ENCODE data around the gene ETF1.

The ETF1 gene

GRCh38 chr5:138469540-138470321 lies 73.3 kb downstream of the ETF1 start:
- H3K4me3 ChIP-seq (replicated peaks; ENCODE audit: low read depth, low read length), result no peak overlapping the region
- no peak for DNase-seq (ENCODE audit: extremely low read depth, low read depth)
- TF ChIP-seq, protein P1, sequence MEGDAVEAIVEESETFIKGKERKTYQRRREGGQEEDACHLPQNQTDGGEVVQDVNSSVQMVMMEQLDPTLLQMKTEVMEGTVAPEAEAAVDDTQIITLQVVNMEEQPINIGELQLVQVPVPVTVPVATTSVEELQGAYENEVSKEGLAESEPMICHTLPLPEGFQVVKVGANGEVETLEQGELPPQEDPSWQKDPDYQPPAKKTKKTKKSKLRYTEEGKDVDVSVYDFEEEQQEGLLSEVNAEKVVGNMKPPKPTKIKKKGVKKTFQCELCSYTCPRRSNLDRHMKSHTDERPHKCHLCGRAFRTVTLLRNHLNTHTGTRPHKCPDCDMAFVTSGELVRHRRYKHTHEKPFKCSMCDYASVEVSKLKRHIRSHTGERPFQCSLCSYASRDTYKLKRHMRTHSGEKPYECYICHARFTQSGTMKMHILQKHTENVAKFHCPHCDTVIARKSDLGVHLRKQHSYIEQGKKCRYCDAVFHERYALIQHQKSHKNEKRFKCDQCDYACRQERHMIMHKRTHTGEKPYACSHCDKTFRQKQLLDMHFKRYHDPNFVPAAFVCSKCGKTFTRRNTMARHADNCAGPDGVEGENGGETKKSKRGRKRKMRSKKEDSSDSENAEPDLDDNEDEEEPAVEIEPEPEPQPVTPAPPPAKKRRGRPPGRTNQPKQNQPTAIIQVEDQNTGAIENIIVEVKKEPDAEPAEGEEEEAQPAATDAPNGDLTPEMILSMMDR (IDR thresholded peaks at IDR 0.05; ENCODE audit: low read depth, low read length, missing control alignments), result no peak

DNA sequence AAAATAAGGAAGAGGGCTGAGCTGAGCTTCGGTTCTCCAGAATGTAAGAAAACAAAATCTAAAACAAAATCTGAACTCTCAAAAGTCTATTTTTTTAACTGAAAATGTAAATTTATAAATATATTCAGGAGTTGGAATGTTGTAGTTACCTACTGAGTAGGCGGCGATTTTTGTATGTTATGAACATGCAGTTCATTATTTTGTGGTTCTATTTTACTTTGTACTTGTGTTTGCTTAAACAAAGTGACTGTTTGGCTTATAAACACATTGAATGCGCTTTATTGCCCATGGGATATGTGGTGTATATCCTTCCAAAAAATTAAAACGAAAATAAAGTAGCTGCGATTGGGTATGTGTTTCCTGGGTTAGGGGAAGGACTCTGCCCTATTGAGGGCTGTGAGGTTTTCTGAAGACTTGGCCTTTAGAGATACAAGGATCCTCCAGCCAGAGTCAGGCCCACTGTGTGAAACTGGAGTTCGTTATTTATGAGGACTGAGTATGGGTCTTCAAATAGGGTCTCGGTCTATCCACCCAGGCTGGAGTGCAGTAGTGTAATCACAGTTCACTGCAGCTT lies 74.0 kb downstream of the ETF1 start:
- H3K4me3 ChIP-seq (replicated peaks; ENCODE audit: low read depth, low read length), result no peak overlapping the region
- TF ChIP-seq, protein P1 (IDR thresholded peaks at IDR 0.05; ENCODE audit: low read depth, low read length, missing control alignments), result no peak
- no peak for DNase-seq (ENCODE audit: extremely low read depth, low read depth)

DNA sequence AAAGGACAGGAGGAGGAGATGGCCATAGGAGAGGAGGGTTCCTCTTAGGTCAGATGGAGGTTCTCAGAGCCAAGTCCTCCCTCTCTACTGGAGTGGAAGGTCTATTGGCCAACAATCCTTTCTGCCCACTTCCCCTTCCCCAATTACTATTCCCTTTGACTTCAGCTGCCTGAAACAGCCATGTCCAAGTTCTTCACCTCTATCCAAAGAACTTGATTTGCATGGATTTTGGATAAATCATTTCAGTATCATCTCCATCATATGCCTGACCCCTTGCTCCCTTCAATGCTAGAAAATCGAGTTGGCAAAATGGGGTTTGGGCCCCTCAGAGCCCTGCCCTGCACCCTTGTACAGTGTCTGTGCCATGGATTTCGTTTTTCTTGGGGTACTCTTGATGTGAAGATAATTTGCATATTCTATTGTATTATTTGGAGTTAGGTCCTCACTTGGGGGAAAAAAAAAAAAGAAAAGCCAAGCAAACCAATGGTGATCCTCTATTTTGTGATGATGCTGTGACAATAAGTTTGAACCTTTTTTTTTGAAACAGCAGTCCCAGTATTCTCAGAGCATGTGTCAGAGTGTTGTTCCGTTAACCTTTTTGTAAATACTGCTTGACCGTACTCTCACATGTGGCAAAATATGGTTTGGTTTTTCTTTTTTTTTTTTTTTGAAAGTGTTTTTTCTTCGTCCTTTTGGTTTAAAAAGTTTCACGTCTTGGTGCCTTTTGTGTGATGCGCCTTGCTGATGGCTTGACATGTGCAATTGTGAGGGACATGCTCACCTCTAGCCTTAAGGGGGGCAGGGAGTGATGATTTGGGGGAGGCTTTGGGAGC lies 74.7 kb downstream of the ETF1 start:
- TF ChIP-seq, protein P1 (IDR thresholded peaks at IDR 0.05; ENCODE audit: low read depth, low read length, missing control alignments), result no peak
- no peak for DNase-seq (ENCODE audit: extremely low read depth, low read depth)
- peak overlapping the region; percentile 57 for H3K4me3 ChIP-seq (replicated peaks; ENCODE audit: low read depth, low read length)

GRCh38 chr5:138467711-138468132 lies 75.3 kb downstream of the ETF1 start:
- TF ChIP-seq, protein P1 (IDR thresholded peaks at IDR 0.05; ENCODE audit: low read depth, low read length, missing control alignments), result no peak
- H3K4me3 ChIP-seq (replicated peaks; ENCODE audit: low read depth, low read length), result peak overlapping the region; percentile 57
- no peak for DNase-seq (ENCODE audit: extremely low read depth, low read depth)

GRCh38 chr5:138466900-138467710 lies 75.9 kb downstream of the ETF1 start:
- TF ChIP-seq, protein P1 (IDR thresholded peaks at IDR 0.05; ENCODE audit: low read depth, low read length, missing control alignments), result no peak
- peak overlapping the region; percentile 57 for H3K4me3 ChIP-seq (replicated peaks; ENCODE audit: low read depth, low read length)
- DNase-seq (ENCODE audit: extremely low read depth, low read depth), result no peak

Data from HFF-Myc (cell line).